BE2C (cell line): ENCODE results near the gene DUS2.
"Not testable (repeated sequence)": the region's sequence is repeated elsewhere in the genome, so short reads cannot be mapped to it uniquely, and the experiment has no call there.

ENCODE experiments used
- DNase-seq: peaks from one replicate; pipeline ENCODE4 v3.0.0-alpha.2; 2020
- H3K27me3 ChIP-seq: fragments of 250-450 bp; sonication (Bioruptor Pico); 2 replicates; pipeline ENCODE4 v1.5.1; 2020; ENCODE audit warnings: mild to moderate bottlenecking
- H3K36me3 ChIP-seq: fragments of 250-450 bp; sonication (Bioruptor Pico); 2 replicates; pipeline ENCODE4 v1.5.1; 2020; ENCODE audit warnings: mild to moderate bottlenecking
- H3K4me1 ChIP-seq: fragments of 250-450 bp; sonication (Bioruptor Pico); 2 replicates; pipeline ENCODE4 v1.5.1; 2020
- H3K4me3 ChIP-seq: 2 replicates; pipeline ENCODE4 v1.5.1; 2011; ENCODE audit warnings: low read depth, low read length
- H3K9me3 ChIP-seq: fragments of 250-450 bp; sonication (Bioruptor Pico); 2 replicates; pipeline ENCODE4 v1.5.1; 2020
- CTCF ChIP-seq: IDR thresholded peaks from 2 replicates; pipeline ENCODE4 v1.5.1; 2012; ENCODE audit warnings: mild to moderate bottlenecking, low read depth, low read length

DUS2 gene

DNA sequence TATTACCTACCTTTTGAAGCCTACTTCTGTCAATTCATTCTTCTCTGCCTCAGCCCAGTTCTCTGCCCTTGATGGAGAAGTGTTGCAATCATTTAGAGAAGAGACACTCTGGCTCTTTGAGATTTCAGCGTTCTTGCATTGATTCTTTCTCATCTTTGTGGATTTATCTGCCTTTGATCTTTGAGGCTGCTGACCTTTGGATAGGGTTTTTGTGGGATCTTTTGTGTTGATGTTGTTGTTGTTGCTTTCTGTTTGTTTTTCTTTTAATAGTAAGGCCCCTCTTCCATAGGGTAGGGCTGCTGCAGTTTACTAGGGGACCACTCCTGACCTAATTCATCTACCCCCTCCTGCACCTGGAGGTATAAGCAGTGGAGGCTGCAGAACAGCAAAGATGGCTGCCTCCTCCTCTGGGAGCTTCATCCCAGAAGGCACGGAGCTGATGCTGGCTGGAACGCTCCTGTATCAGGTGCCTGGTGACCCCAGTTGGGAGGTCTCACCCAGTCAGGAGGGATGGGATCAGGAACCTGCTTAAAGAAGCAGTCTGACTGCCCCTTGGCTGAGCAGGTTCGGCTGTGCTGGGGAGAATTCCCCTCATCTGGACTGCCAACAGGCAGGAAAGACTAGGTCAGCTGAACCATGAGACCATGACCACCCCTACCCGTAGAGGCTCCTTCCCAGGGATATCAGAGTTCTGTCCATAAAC, 90.1 kb downstream of the DUS2 start:
- TF ChIP-seq CTCF, result no peak
- Histone ChIP-seq H3K9me3 (no peaks in the 10 kb centered on the region; the same call in 1 of the 2 replicates), H3K4me1 (no peaks in the 10 kb centered on the region), H3K4me3 (no peak overlapping the region), H3K27me3 (no peaks in the 10 kb centered on the region), H3K36me3 (no peaks in the 10 kb centered on the region)
- no peak for DNase-seq

DNA sequence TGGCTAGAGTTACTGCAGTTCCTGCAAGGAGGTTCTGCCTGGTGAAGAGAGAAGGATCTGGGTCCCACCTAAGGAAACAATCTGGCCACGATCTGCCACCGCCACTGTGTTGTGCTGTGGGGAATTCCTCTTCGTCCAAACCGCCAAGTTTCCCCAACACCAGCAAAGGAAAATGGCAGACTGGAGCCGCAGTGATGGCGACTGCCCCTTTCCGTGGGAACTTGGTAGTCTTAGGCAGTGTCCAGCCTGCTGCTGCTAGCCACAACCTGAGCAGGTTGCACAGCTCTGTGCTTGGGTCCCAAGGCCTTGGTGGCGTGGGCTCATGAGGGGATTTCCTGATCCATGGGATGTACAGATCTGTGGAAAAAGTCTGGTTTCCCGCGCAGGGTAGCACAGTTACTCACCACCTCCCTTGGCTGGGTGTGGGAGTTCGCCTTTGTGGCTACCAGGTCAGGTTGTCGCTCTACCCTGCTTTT, 90.7 kb downstream of the DUS2 start:
- no peak overlapping the region for H3K4me3 ChIP-seq
- H3K36me3 ChIP-seq, result no peaks in the 10 kb centered on the region
- H3K4me1 ChIP-seq, result no peaks in the 10 kb centered on the region
- no peaks in the 10 kb centered on the region; the same call in 1 of the 2 replicates for H3K9me3 ChIP-seq
- no peak for TF ChIP-seq CTCF
- no peaks in the 10 kb centered on the region for H3K27me3 ChIP-seq
- no peak for DNase-seq

- not testable (repeated sequence) for H3K4me3 ChIP-seq, DNase-seq, H3K4me1 ChIP-seq, H3K9me3 ChIP-seq, H3K27me3 ChIP-seq, H3K36me3 ChIP-seq
Observed at GRCh38 chr16:68114939-68115338, 91.9 kb downstream of the DUS2 start.

GRCh38 chr16:68115851-68116250, 92.8 kb downstream of the DUS2 start:
- Histone ChIP-seq H3K9me3 (no peaks in the 10 kb centered on the region; the same call in 1 of the 2 replicates), H3K36me3 (no peaks in the 10 kb centered on the region), H3K4me3 (no peak overlapping the region), H3K4me1 (no peaks in the 10 kb centered on the region), H3K27me3 (no peaks in the 10 kb centered on the region)
- no peak for TF ChIP-seq CTCF
- DNase-seq, result no peak

- no peaks in the 10 kb centered on the region for H3K4me1 ChIP-seq
- H3K27me3 ChIP-seq, result no peaks in the 10 kb centered on the region
- TF ChIP-seq CTCF, result peak; percentile 36
- no peaks in the 10 kb centered on the region for H3K36me3 ChIP-seq
- no peak for DNase-seq
- H3K9me3 ChIP-seq, result no peaks in the 10 kb centered on the region; the same call in 1 of the 2 replicates
- H3K4me3 ChIP-seq, result no peak overlapping the region
Observed at GRCh38 chr16:68116256-68116867, 93.3 kb downstream of the DUS2 start.

- H3K9me3 ChIP-seq, result no peaks in the 10 kb centered on the region
- H3K4me1 ChIP-seq, result no peaks in the 10 kb centered on the region
- H3K36me3 ChIP-seq, result no peaks in the 10 kb centered on the region
- no peaks in the 10 kb centered on the region for H3K27me3 ChIP-seq
- DNase-seq, result no peak
- no peak for TF ChIP-seq CTCF
- no peak overlapping the region for H3K4me3 ChIP-seq
Observed at GRCh38 chr16:68117884-68118283, 94.8 kb downstream of the DUS2 start.

DNA sequence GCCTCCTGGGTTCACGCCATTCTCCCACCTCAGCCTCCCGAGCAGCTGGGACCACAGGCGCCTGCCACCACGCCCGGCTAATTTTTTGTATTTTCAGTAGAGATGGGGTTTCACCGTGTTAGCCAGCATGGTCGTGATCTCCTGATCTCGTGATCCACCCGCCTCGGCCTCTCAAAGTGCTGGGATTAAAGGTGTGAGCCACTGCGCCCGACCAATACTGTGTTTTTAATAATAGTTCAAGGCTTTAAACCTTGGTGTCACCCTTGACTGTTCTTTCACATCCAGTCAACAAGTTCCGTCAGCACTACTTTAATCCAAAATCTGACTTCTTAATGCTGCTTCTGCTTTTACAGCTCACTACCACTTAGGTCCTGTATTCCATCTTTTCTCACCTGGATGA, 95.9 kb downstream of the DUS2 start:
- H3K36me3 ChIP-seq, result not testable (repeated sequence)

GRCh38 chr16:68120496-68120895, 97.4 kb downstream of the DUS2 start:
- not testable (repeated sequence) for H3K4me1 ChIP-seq, DNase-seq, H3K36me3 ChIP-seq, H3K27me3 ChIP-seq, H3K4me3 ChIP-seq, H3K9me3 ChIP-seq

More for the DNA sequence above, 95.9 kb downstream of the DUS2 start:
- not testable (repeated sequence) for H3K9me3 ChIP-seq, H3K4me3 ChIP-seq, H3K4me1 ChIP-seq, DNase-seq, H3K27me3 ChIP-seq
